Tibial nerve (tissue), 4 donors: ENCODE measurements around the gene SKI. TPM values are rescaled to one million over a fixed set of nuclear protein-coding genes. Genes with fewer than 3 reads are reported as not detected.

Source experiments
- DNase-seq, 2 donors: peaks; one replicate each; pipeline ENCODE4 v3.0.0-alpha.2; 2019; ENCODE audit warnings: low spot score in 2 of 2
- H3K27ac ChIP-seq, 4 donors: fragments of 200-600 bp; sonication (generic) in 3 of 4; one replicate each; pipeline ENCODE4 v1.5.1; 2017 to 2019; ENCODE audit warnings: mild to moderate bottlenecking in 1 of 4
- H3K27me3 ChIP-seq, 2 donors: fragments of 200-600 bp; sonication (generic) in 1 of 2; one replicate each; pipeline versions ENCODE4 v1.5.1 to v1.6.0; 2017 to 2019
- H3K36me3 ChIP-seq, 3 donors: fragments of 200-600 bp; sonication (generic); one replicate each; pipeline ENCODE4 v1.5.1; 2018 to 2019
- H3K4me1 ChIP-seq, 4 donors: fragments of 200-600 bp; sonication (generic) in 3 of 4; one replicate each; pipeline ENCODE4 v1.5.1; 2017 to 2019
- H3K4me3 ChIP-seq, 4 donors: fragments of 200-600 bp; sonication (generic) in 3 of 4; one replicate each; pipeline ENCODE4 v1.5.1; 2017 to 2019; ENCODE audit warnings: mild to moderate bottlenecking in 1 of 4, moderate library complexity in 1 of 4
- H3K9me3 ChIP-seq, 4 donors: fragments of 200-600 bp; sonication (generic) in 3 of 4; one replicate each; pipeline ENCODE4 v1.5.1; 2017 to 2019
- EP300 ChIP-seq, 2 donors: sonication (generic); formaldehyde crosslinking; IDR thresholded peaks; one replicate each; pipeline ENCODE4 v1.6.1; 2017; ENCODE audit warnings: antibody characterized with exemption in 2 of 2, mild to moderate bottlenecking in 1 of 2
- POLR2A ChIP-seq, 2 donors: fragments of 450-650 bp; IDR thresholded peaks; one replicate each; pipeline ENCODE4 v1.6.1; 2017; ENCODE audit warnings: antibody characterized with exemption in 2 of 2, mild to moderate bottlenecking in 2 of 2, moderate library complexity in 2 of 2
- WGBS, 2 donors: methylation state at CpG; one replicate each; pipeline ENCODE4 v1.1.5; 2018; 5-methylcytosine and 5-hydroxymethylcytosine counted together
- total RNA-seq, 4 donors: library from RNA; depleted of rRNA; stranded (reverse); fragments of >200 nt; gene quantifications; one replicate each; pipeline ENCODE4 v1.1.0, GENCODE V29; 2016
- TF ChIP-seq, protein P1 (sequence below), 5 experiments: fragments of 200-600 bp in 3 of 5; fragments of 450-650 bp in 2 of 5; sonication (generic) in 3 of 5; IDR thresholded peaks; one replicate each; pipeline ENCODE4 v1.5.1; 2016 to 2019; ENCODE audit warnings: antibody characterized with exemption in 5 of 5, mild to moderate bottlenecking in 3 of 5, moderate library complexity in 2 of 5

SKI gene
- total RNA-seq, 4 donors from 2014 or later = 62.8 to 100 (median 72.2) TPM

DNA sequence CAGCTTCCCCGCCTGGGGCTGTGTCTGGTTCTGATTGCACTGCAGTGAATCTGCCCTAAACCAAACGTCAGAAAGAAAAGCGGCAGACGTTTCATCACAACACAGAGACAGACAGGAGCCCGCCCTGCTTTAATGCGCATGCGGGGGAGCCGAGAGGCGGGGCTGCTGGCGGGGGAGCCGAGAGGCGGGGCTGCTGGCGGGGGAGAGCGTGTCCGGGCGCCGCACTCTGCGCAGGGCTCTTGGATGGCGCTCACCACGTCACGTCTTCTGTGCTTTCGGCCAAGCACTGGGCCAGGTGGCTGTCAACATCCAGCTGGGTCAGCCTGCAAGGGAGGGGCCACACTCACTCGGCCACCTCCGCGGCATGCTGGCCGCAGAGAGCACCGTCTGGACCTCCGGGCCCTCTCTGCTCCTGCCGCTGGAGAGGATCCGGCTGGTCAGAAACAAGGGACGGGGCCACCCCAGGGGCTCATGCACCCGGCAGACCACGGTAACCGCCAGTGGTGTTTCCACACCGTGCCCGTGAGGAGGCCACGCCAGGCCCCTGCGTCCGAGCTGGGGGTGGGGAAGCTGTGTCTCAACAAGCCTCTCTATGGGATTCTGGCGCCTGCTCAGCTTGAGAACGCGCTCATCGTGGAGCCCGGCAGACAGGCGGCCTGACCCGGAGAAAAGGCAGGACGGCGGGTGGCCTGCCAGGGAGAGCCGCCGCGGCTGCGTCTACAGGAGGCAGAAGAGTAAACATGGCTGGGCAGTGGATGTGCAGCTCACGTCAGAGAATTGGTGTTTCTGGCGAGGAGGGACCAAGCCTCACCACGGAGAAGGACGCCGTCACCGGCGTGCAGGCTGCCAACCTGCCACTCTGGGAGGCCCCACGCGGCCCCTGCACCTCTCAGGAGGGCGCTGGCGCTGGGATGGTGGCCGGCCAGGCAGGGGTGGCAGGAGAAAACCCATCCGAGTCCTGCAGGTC lies 38.4 kb upstream of the SKI start:
- 15 to 17% methylated on average over 46 to 52 of the region's 65 CpGs for WGBS, 2 donors

DNA sequence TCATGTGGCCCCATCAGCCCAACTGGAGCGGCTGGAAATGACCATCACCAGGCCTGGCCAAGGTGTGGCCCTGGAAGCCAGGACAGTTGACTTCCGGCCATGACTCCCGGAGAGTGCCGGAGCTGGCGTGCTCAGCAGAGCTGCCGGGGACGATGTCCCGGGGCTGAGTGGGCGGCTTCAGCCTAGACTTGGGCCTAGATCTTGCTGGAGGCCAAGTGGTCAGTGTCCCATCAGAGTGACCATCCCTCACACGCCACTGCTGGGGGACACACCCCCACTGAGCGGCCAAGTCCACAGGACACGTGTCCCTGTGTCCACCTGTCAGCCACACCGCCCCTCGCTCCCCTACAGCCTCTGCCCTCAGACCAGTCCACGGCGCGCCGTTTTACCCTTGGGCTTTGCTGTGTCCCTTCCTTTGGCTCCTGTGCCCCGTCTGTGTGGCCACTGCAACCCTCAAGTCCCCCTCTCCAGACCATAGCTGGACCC lies 37.6 kb upstream of the SKI start:
- H3K4me1 ChIP-seq = peaks cover 0 to 58% (median 40%) of the 10 kb centered on the region in 4 donors

More for the DNA sequence above, 38.4 kb upstream of the SKI start:
- peak overlapping the region; percentile 84 to 99 (median 90) for H3K27ac ChIP-seq
- DNase-seq = peak; percentile 89 to 92
- peaks cover 0 to 21% (median 4%) of the 10 kb centered on the region in 3 donors for H3K36me3 ChIP-seq
- peak overlapping the region; percentile 42 to 66 (median 48) for H3K4me3 ChIP-seq
- peaks cover 0 to 52% (median 36%) of the 10 kb centered on the region in 4 donors for H3K4me1 ChIP-seq
- no peaks in the 10 kb centered on the region for H3K9me3 ChIP-seq
- no peaks in the 10 kb centered on the region for H3K27me3 ChIP-seq
- TF ChIP-seq, protein P1, sequence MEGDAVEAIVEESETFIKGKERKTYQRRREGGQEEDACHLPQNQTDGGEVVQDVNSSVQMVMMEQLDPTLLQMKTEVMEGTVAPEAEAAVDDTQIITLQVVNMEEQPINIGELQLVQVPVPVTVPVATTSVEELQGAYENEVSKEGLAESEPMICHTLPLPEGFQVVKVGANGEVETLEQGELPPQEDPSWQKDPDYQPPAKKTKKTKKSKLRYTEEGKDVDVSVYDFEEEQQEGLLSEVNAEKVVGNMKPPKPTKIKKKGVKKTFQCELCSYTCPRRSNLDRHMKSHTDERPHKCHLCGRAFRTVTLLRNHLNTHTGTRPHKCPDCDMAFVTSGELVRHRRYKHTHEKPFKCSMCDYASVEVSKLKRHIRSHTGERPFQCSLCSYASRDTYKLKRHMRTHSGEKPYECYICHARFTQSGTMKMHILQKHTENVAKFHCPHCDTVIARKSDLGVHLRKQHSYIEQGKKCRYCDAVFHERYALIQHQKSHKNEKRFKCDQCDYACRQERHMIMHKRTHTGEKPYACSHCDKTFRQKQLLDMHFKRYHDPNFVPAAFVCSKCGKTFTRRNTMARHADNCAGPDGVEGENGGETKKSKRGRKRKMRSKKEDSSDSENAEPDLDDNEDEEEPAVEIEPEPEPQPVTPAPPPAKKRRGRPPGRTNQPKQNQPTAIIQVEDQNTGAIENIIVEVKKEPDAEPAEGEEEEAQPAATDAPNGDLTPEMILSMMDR (IDR thresholded peaks at IDR 0.05) = peak in 2 of 5 experiments; percentile 24 to 29
- peak; percentile 94 to 99 for TF ChIP-seq EP300 (IDR thresholded peaks at IDR 0.05)
- peak; percentile 51 to 84 for TF ChIP-seq POLR2A (IDR thresholded peaks at IDR 0.05)

DNA sequence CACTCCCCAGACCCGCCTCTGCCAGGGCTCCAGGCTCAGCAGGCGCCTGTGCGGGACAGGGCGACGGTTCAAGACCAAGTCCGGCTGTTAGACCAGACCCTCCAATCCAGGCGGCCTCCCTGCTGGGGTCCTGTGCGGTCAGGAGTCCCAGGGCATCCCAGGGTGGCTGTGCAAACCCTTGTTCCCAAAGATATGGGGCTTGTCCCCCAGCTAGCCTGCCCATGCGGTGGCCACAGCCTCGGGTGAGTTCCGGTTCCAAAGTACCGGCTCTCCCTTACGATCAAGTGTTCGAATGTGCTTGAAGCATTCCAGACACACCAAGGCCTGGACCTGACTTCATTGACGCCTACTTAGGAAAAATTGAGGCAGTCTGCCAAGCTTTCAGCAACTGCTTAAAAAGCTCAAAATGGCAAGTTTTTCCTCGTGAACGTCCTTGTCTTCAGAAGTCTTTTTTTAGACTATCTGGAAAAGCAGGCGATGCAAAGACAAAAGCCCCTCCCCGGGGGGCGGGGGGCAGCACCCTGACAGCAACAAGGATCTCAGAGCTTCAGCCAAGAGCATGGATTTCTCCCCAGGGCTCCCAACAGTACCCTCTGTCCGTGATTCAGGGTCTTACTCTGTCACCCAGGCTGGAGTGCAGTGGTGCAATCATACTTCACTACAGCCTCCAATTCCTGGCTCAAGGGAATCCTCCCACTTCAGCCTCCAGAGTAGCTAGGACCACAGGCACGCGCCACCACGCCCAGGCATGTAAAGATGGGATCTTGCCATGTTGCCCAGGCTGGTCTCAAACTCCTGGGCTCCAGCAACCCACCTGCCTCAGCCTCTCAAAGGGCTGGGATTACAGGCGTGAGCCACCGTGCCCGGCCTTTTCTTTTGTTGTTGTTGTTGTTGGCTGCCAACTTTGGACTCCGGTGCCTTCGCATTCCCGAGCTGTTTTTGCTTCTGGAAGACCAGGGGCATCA lies 35.8 kb upstream of the SKI start:
- peak overlapping the region; percentile 85 to 99 (median 91) for H3K27ac ChIP-seq
- H3K36me3 ChIP-seq = no peaks in the 10 kb centered on the region
- H3K9me3 ChIP-seq = no peaks in the 10 kb centered on the region
- DNase-seq = peak in 1 of 2 donors; percentile 56
- 39 to 40% methylated on average over 27 of the region's 30 CpGs for WGBS, 2 donors
- TF ChIP-seq EP300 (IDR thresholded peaks at IDR 0.05) (peak; percentile 40 to 67), POLR2A (IDR thresholded peaks at IDR 0.05) (peak in 1 of 2 donors; percentile 37)
- TF ChIP-seq, protein P1 (IDR thresholded peaks at IDR 0.05) = no peak
- no peak overlapping the region for H3K4me3 ChIP-seq
- peaks cover 0 to 65% (median 46%) of the 10 kb centered on the region in 4 donors for H3K4me1 ChIP-seq
- H3K27me3 ChIP-seq = no peaks in the 10 kb centered on the region

More for the DNA sequence above, 37.6 kb upstream of the SKI start:
- TF ChIP-seq POLR2A (IDR thresholded peaks at IDR 0.05) = no peak
- no peak for TF ChIP-seq EP300 (IDR thresholded peaks at IDR 0.05)
- TF ChIP-seq, protein P1 (IDR thresholded peaks at IDR 0.05) = no peak
- Histone ChIP-seq H3K27me3 (no peaks in the 10 kb centered on the region), H3K27ac (peak overlapping the region; percentile 84 to 99 (median 90)), H3K36me3 (peaks cover 0 to 13% (median 0%) of the 10 kb centered on the region in 3 donors), H3K4me3 (peak overlapping the region; percentile 42 to 66 (median 48)), H3K9me3 (no peaks in the 10 kb centered on the region)
- WGBS, 2 donors = 80 to 90% methylated on average over 9 to 13 of the region's 19 CpGs
- no peak for DNase-seq

DNA sequence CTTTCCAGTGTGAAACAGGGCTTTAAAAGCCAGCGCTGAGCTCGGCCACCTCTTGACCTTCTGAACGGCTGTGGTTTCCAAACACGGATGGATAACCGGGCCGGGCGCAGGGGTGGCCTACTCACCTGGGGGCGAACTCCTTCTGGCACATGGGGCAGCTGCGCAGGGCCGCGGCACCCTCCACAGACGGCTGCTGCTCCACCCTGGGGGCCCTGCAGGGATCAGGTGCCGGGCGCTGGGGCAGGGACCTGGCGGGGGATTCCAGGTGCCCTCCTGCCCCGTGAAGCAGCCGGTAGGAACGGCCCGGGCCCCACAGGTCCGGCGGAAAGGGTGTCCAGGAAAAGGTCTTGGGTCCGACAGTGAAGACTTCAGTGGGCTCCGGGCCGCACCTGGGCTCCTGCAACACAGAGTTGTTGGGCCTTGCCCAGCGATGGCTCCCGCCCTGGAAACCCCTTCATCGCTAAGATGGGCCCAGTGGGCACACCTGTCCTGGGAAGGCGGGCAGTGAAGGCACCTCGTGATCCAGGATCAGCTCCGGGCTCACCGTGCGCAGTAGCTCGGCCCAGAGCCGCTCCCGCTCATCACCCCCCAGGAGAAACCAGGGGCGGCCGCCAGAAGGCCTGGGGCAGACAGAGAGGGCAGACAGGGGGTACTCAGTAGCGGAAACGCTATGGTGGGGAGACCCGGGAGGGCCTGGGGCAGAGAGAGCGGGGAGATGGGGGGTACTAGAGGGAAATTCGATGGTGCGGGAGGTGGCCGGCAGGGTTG lies 34.4 kb upstream of the SKI start:
- Histone ChIP-seq H3K4me1 (peaks cover 0 to 71% (median 49%) of the 10 kb centered on the region in 4 donors), H3K27ac (peak overlapping the region; percentile 87 to 99 (median 91)), H3K27me3 (no peaks in the 10 kb centered on the region), H3K9me3 (no peaks in the 10 kb centered on the region), H3K36me3 (no peaks in the 10 kb centered on the region), H3K4me3 (peak overlapping the region; percentile 36 to 87 (median 54))
- TF ChIP-seq, protein P1 (IDR thresholded peaks at IDR 0.05) = no peak
- TF ChIP-seq EP300 (IDR thresholded peaks at IDR 0.05) = no peak
- TF ChIP-seq POLR2A (IDR thresholded peaks at IDR 0.05) = no peak
- no peak for DNase-seq
- 62 to 70% methylated on average over 36 to 43 of the region's 44 CpGs for WGBS, 2 donors
